ENCODE data around the gene TNS3. TPM values are rescaled to one million over a fixed set of nuclear protein-coding genes. Genes with fewer than 3 reads are reported as not detected.

The TNS3 gene
- total RNA-seq, 1 donor from 2014 or later = 41.2 TPM

DNA sequence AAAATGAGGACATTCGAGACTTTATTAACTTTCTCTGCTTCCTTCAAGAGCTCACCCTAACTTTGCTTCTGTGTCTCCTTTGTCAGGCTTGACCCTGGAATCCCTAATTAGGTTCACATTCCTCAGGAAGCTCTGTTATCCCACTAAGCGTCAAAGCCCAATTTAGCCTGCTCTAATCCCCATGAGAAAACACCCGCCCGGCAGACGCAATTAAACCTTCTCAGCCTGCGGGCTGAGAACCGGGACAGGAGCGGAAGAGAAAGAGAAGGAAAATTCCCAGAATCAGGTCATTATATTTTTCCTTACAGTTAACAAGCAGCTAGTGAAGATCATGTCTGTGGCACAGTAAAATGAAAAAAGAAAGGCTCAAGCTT lies 93.0 kb downstream of the TNS3 start:
- no peaks in the 10 kb centered on the region for H3K36me3 ChIP-seq (ENCODE audit: control insufficient read depth, insufficient read depth, low read length)
- TF ChIP-seq, protein P1, sequence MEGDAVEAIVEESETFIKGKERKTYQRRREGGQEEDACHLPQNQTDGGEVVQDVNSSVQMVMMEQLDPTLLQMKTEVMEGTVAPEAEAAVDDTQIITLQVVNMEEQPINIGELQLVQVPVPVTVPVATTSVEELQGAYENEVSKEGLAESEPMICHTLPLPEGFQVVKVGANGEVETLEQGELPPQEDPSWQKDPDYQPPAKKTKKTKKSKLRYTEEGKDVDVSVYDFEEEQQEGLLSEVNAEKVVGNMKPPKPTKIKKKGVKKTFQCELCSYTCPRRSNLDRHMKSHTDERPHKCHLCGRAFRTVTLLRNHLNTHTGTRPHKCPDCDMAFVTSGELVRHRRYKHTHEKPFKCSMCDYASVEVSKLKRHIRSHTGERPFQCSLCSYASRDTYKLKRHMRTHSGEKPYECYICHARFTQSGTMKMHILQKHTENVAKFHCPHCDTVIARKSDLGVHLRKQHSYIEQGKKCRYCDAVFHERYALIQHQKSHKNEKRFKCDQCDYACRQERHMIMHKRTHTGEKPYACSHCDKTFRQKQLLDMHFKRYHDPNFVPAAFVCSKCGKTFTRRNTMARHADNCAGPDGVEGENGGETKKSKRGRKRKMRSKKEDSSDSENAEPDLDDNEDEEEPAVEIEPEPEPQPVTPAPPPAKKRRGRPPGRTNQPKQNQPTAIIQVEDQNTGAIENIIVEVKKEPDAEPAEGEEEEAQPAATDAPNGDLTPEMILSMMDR (IDR thresholded peaks at IDR 0.05; ENCODE audit: insufficient read depth, low read length, poor library complexity, severe bottlenecking) = no peak
- H3K27me3 ChIP-seq (ENCODE audit: control insufficient read depth, insufficient read depth, low read length) = no peaks in the 10 kb centered on the region
- no peak overlapping the region for H3K4me3 ChIP-seq (ENCODE audit: low read depth, low read length)
- no peak for DNase-seq (ENCODE audit: low read depth)

DNA sequence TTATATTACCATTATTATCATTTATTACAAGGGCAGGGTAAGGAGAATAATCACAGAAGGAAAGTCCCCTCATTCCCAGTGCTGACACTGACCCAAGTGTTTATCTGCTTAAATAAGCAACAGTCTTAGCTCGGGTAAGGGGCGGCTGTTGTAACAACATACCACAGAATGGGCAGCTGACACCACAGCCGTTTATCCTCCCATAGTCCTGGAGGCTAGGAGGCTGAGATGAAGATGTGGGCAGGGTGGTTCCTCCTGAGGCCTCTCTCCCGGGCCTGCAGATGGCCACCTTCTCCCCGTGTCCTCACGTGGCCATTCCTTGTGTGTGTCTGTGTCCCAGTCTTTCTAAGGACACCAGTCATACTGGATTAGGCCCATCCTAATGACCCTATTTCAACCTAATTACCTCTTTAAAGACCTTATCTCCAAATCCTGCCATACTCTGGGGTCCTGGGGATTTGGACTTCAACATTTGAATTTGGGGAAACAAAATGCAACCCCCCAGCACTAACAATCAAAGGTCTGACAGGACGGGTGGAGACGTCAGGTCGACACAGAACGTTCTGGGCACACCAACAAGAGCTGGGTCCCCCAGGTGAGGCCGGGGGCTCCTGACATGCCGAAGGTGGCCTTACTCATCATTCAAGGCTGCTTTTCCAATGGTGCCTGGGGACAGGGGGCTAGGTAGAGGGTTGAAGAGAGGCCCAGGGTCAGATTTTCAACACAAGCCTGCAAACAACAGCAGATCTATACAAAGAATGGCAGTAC lies 93.5 kb downstream of the TNS3 start:
- Histone ChIP-seq H3K36me3 (ENCODE audit: control insufficient read depth, insufficient read depth, low read length) (no peaks in the 10 kb centered on the region), H3K27me3 (ENCODE audit: control insufficient read depth, insufficient read depth, low read length) (no peaks in the 10 kb centered on the region), H3K4me3 (ENCODE audit: low read depth, low read length) (no peak overlapping the region)
- no peak for DNase-seq (ENCODE audit: low read depth)
- TF ChIP-seq, protein P1 (IDR thresholded peaks at IDR 0.05; ENCODE audit: insufficient read depth, low read length, poor library complexity, severe bottlenecking) = no peak

DNA sequence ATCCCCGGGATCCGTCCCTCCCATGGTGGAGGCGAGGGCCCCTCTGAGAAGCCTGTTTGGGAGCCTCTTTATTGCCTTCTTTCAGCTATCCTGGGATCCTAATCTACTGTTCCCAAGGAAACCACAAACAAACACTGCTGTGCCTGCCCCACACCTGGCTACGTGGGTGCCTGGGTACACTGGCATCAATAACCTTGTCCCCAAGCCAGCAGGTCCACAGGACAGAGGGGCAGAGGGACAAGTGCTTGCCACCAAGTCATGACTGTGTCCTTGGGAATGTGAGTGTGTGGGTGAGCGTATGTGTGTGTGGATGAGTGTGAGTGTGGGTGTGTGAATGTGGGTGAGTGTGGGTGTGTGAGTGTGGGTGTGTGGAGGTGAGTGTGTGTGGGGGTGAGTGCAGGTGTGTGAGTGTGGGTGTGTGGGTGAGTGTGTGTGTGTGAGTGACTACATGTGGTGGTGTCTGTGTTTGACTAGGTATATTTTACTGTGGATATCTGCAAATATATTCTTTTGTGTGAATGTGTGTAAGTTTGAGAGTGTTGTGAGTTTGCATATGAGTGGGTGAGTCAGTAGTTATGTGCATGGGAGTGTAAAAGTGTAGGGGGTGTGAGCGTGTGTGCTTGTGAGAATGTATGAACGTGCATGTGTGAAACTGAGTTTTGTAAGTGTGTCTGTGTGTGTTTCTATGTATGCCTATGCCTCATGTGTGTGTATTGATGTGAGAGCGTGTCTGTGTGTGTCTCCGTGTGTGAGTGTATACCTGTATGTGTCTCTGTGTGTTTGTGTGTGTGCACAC lies 96.1 kb downstream of the TNS3 start:
- no peaks in the 10 kb centered on the region for H3K27me3 ChIP-seq (ENCODE audit: control insufficient read depth, insufficient read depth, low read length)
- no peaks in the 10 kb centered on the region for H3K36me3 ChIP-seq (ENCODE audit: control insufficient read depth, insufficient read depth, low read length)
- DNase-seq (ENCODE audit: low read depth) = no peak
- TF ChIP-seq, protein P1 (IDR thresholded peaks at IDR 0.05; ENCODE audit: insufficient read depth, low read length, poor library complexity, severe bottlenecking) = no peak
- H3K4me3 ChIP-seq (ENCODE audit: low read depth, low read length) = no peak overlapping the region

DNA sequence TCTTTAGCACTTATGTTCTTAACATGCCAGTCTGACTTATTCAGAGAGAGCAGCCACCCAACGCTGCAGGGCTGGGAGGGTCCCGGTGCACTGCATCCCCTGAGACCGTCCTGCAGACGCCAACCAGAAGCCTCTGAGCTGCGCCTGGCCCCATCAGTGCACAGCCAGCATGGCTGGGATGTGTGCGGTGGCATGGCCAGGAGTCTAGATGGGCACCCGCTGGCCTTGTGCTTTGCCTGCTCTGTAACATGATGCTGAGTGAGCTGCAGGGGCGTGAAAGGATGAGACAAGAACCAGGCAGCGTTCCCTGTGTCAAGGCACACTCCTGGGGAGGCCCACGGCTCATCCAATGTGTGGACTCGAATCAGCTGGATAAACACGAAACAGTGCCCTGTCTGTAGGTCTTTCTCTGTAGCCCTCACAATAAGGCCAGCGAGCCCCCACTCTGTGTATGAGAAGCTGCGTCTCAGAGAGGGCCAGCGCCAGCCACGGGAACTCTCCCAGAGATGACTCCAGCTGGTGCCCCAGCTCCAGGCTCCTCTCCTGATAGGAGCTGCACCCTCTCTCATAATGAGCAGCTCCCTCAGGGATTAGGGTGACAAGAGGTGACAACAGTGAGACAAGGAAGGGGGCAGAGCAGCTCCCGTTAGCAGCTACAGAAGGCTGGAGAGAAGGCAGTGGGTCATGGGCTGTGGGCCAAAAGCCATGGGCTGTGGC lies 96.8 kb downstream of the TNS3 start:
- Histone ChIP-seq H3K4me3 (ENCODE audit: low read depth, low read length) (no peak overlapping the region), H3K27me3 (ENCODE audit: control insufficient read depth, insufficient read depth, low read length) (no peaks in the 10 kb centered on the region), H3K36me3 (ENCODE audit: control insufficient read depth, insufficient read depth, low read length) (no peaks in the 10 kb centered on the region)
- no peak for DNase-seq (ENCODE audit: low read depth)
- TF ChIP-seq, protein P1 (IDR thresholded peaks at IDR 0.05; ENCODE audit: insufficient read depth, low read length, poor library complexity, severe bottlenecking) = no peak

DNA sequence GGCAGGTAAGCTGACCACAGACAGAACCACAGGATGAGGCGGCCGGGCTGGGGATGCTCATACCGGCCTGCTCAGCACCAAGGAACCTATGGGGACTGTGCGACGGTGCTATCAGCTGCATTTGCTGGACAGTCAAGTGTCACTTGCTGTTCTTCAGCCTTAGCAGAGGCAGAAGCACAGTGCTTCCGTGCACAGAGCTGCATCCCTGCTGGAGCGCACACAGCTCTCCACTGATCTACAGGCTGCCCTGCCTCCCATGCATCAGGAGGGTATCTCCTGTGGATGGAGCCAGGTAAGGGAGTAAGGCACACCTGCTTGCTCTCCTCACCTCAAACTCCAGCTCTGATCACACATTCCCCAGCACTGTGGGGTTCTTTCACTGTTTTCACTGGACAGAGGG lies 97.5 kb downstream of the TNS3 start:
- no peak for DNase-seq (ENCODE audit: low read depth)
- no peaks in the 10 kb centered on the region for H3K27me3 ChIP-seq (ENCODE audit: control insufficient read depth, insufficient read depth, low read length)
- TF ChIP-seq, protein P1 (IDR thresholded peaks at IDR 0.05; ENCODE audit: insufficient read depth, low read length, poor library complexity, severe bottlenecking) = no peak
- H3K4me3 ChIP-seq (ENCODE audit: low read depth, low read length) = no peak overlapping the region
- H3K36me3 ChIP-seq (ENCODE audit: control insufficient read depth, insufficient read depth, low read length) = no peaks in the 10 kb centered on the region
